Measurements from ENCODE around the gene CUBN. TPM values are rescaled to one million over a fixed set of nuclear protein-coding genes. Genes with fewer than 3 reads are reported as not detected.

CUBN gene
- total RNA-seq, 1 experiment from 2014 or later = 1.3 TPM

DNA sequence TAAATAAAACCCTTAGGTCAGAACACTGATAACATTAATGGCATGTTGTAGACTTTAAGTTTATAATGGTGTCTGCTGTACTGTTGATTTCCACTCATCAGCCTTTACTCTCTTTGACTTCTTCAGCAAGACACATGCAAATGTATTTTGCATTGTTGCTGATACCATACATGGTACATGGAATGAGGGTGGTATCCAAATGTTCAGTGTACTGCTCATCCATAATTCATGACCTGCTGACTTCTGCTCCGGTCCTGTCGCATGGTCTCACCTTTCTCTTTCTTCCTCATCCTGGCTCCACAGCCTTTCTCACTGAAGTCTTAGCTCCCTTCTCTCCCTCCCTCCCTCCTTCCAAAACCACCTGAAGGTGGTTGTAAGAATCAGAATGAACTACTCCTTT, 4.7 kb upstream of the CUBN start:
- no peak for TF ChIP-seq SIN3A (IDR thresholded peaks at IDR 0.05; ENCODE audit: borderline replicate concordance, insufficient read depth, low read depth, low read length)
- no peak for TF ChIP-seq TCF7L2 (IDR thresholded peaks at IDR 0.05; ENCODE audit: low read depth, low read length)
- TF ChIP-seq, protein P1, sequence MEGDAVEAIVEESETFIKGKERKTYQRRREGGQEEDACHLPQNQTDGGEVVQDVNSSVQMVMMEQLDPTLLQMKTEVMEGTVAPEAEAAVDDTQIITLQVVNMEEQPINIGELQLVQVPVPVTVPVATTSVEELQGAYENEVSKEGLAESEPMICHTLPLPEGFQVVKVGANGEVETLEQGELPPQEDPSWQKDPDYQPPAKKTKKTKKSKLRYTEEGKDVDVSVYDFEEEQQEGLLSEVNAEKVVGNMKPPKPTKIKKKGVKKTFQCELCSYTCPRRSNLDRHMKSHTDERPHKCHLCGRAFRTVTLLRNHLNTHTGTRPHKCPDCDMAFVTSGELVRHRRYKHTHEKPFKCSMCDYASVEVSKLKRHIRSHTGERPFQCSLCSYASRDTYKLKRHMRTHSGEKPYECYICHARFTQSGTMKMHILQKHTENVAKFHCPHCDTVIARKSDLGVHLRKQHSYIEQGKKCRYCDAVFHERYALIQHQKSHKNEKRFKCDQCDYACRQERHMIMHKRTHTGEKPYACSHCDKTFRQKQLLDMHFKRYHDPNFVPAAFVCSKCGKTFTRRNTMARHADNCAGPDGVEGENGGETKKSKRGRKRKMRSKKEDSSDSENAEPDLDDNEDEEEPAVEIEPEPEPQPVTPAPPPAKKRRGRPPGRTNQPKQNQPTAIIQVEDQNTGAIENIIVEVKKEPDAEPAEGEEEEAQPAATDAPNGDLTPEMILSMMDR (IDR thresholded peaks at IDR 0.05) = no peak
- TF ChIP-seq, protein P2, sequence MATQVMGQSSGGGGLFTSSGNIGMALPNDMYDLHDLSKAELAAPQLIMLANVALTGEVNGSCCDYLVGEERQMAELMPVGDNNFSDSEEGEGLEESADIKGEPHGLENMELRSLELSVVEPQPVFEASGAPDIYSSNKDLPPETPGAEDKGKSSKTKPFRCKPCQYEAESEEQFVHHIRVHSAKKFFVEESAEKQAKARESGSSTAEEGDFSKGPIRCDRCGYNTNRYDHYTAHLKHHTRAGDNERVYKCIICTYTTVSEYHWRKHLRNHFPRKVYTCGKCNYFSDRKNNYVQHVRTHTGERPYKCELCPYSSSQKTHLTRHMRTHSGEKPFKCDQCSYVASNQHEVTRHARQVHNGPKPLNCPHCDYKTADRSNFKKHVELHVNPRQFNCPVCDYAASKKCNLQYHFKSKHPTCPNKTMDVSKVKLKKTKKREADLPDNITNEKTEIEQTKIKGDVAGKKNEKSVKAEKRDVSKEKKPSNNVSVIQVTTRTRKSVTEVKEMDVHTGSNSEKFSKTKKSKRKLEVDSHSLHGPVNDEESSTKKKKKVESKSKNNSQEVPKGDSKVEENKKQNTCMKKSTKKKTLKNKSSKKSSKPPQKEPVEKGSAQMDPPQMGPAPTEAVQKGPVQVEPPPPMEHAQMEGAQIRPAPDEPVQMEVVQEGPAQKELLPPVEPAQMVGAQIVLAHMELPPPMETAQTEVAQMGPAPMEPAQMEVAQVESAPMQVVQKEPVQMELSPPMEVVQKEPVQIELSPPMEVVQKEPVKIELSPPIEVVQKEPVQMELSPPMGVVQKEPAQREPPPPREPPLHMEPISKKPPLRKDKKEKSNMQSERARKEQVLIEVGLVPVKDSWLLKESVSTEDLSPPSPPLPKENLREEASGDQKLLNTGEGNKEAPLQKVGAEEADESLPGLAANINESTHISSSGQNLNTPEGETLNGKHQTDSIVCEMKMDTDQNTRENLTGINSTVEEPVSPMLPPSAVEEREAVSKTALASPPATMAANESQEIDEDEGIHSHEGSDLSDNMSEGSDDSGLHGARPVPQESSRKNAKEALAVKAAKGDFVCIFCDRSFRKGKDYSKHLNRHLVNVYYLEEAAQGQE (IDR thresholded peaks at IDR 0.05; ENCODE audit: insufficient read depth in 1 of 2, low read depth in 2 of 2, low read length in 1 of 2) = no peak
- no peak for TF ChIP-seq POLR2AphosphoS5 (IDR thresholded peaks at IDR 0.05; ENCODE audit: low read depth, low read length)
- Histone ChIP-seq H3K36me3 (ENCODE audit: control insufficient read depth, insufficient read depth, low read length) (no peaks in the 10 kb centered on the region), H3K27ac (ENCODE audit: low read length) (peak overlapping the region; percentile 18; the same call in 1 of the 2 replicates), H3K4me3 (ENCODE audit: low read depth in 2 of 2, low read length in 2 of 2) (no peak overlapping the region), H3K4me1 (ENCODE audit: control insufficient read depth, insufficient read depth, low read length) (no peaks in the 10 kb centered on the region), H3K27me3 (ENCODE audit: control insufficient read depth, insufficient read depth, low read length) (no peaks in the 10 kb centered on the region), H3K9me3 (ENCODE audit: control insufficient read depth, insufficient read depth, low read depth, low read length) (no peaks in the 10 kb centered on the region)
- ATAC-seq = no peak
- no peak for DNase-seq (ENCODE audit: low read depth, low spot score)
- ChIA-PET POLR2A (no interaction called here), CTCF (no interaction called here)
- in situ Hi-C loops (cut with HindIII; ENCODE audit: low pct_unique_long_range_greater_than_20kb, low sequenced_read_pairs) (no loop called here), intact Hi-C loops (cut with micrococcal nuclease; ENCODE audit: unreplicated experiment) (no loop called here)
- BruUV-seq (replicated peaks) = no TSS peak

DNA sequence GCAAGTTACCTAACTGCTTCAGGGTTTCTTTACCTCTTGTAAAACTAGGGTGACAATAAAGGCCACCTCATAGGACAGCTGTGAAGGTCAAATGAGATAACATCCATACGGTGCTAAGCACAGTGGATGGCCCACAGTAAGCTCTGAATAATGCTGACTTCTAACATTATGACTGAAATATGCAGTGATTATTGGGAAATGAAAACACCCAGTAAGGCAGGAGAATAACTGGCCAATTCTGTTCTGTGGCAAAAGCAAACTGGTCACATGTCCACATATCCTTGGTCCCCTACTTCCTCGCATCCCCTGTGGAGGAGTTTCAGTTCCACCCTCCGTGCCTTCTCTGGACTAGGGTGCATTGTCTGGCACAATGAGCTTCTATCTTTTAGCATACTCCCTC, 1.4 kb downstream of the CUBN start:
- ATAC-seq (no peak), DNase-seq (ENCODE audit: low read depth, low spot score) (no peak)
- in situ Hi-C loops (cut with HindIII; ENCODE audit: low pct_unique_long_range_greater_than_20kb, low sequenced_read_pairs) (no loop called here), intact Hi-C loops (cut with micrococcal nuclease; ENCODE audit: unreplicated experiment) (no loop called here)
- Histone ChIP-seq H3K36me3 (ENCODE audit: control insufficient read depth, insufficient read depth, low read length) (no peaks in the 10 kb centered on the region), H3K4me1 (ENCODE audit: control insufficient read depth, insufficient read depth, low read length) (peaks cover 6% of the 10 kb centered on the region; the same call in 1 of the 2 replicates), H3K27ac (ENCODE audit: low read length) (peak overlapping the region; percentile 70; the same call in 1 of the 2 replicates), H3K9me3 (ENCODE audit: control insufficient read depth, insufficient read depth, low read depth, low read length) (no peaks in the 10 kb centered on the region), H3K27me3 (ENCODE audit: control insufficient read depth, insufficient read depth, low read length) (no peaks in the 10 kb centered on the region), H3K4me3 (ENCODE audit: low read depth in 2 of 2, low read length in 2 of 2) (no peak overlapping the region)
- TF ChIP-seq SIN3A (IDR thresholded peaks at IDR 0.05; ENCODE audit: borderline replicate concordance, insufficient read depth, low read depth, low read length) = no peak
- TF ChIP-seq, protein P2 (IDR thresholded peaks at IDR 0.05; ENCODE audit: insufficient read depth in 1 of 2, low read depth in 2 of 2, low read length in 1 of 2) = no peak
- TF ChIP-seq, protein P1 (IDR thresholded peaks at IDR 0.05) = no peak
- no peak for TF ChIP-seq POLR2AphosphoS5 (IDR thresholded peaks at IDR 0.05; ENCODE audit: low read depth, low read length)
- no peak for TF ChIP-seq TCF7L2 (IDR thresholded peaks at IDR 0.05; ENCODE audit: low read depth, low read length)
- POLR2A ChIA-PET = no interaction called here
- no TSS peak for BruUV-seq (replicated peaks)
- CTCF ChIA-PET = no interaction called here

All from Panc1 (cell line).